Subcutaneous abdominal adipose tissue (tissue), 5 donors: ENCODE results near the gene PRMT7.

Experiments
- H3K27ac ChIP-seq: one replicate; pipeline ENCODE4 v1.7.0; 2013; ENCODE audit warnings: low read depth, mild to moderate bottlenecking, inconsistent platforms, low read length, moderate library complexity
- H3K27me3 ChIP-seq, 5 donors: one replicate each; pipeline ENCODE4 v1.7.0; 2013; ENCODE audit warnings: low read length in 5 of 5, inconsistent platforms in 1 of 5; ENCODE audit not compliant: control insufficient read depth in 5 of 5, insufficient read depth in 4 of 5
- H3K36me3 ChIP-seq, 5 donors: one replicate each; pipeline ENCODE4 v1.7.0; 2013; ENCODE audit warnings: low read length in 5 of 5; ENCODE audit not compliant: control insufficient read depth in 5 of 5, insufficient read depth in 5 of 5
- H3K4me1 ChIP-seq, 5 donors: one replicate each; pipeline ENCODE4 v1.7.0; 2013; ENCODE audit warnings: low read length in 5 of 5, mild to moderate bottlenecking in 3 of 5, moderate library complexity in 1 of 5; ENCODE audit not compliant: control insufficient read depth in 5 of 5, insufficient read depth in 5 of 5
- H3K4me3 ChIP-seq, 5 donors: one replicate each; pipeline ENCODE4 v1.7.0; 2013; ENCODE audit warnings: low read length in 5 of 5, low read depth in 1 of 5
- H3K9ac ChIP-seq, 5 donors: one replicate each; pipeline ENCODE4 v1.7.0; 2013; ENCODE audit warnings: low read length in 5 of 5, mild to moderate bottlenecking in 4 of 5, moderate library complexity in 3 of 5
- H3K9me3 ChIP-seq, 5 donors: one replicate each; pipeline ENCODE4 v1.7.0; 2013; ENCODE audit warnings: low read length in 5 of 5; ENCODE audit not compliant: control insufficient read depth in 5 of 5
- donor health status: healthy.
- donor health status: healthy.
- donor health status: healthy.
- donor health status: healthy.
- donor health status: healthy.

Gene PRMT7

GRCh38 chr16:68377667-68378393, 67.0 kb downstream of the PRMT7 start:
- peaks cover 0 to 23% (median 0%) of the 10 kb centered on the region in 5 donors for H3K4me1 ChIP-seq

DNA sequence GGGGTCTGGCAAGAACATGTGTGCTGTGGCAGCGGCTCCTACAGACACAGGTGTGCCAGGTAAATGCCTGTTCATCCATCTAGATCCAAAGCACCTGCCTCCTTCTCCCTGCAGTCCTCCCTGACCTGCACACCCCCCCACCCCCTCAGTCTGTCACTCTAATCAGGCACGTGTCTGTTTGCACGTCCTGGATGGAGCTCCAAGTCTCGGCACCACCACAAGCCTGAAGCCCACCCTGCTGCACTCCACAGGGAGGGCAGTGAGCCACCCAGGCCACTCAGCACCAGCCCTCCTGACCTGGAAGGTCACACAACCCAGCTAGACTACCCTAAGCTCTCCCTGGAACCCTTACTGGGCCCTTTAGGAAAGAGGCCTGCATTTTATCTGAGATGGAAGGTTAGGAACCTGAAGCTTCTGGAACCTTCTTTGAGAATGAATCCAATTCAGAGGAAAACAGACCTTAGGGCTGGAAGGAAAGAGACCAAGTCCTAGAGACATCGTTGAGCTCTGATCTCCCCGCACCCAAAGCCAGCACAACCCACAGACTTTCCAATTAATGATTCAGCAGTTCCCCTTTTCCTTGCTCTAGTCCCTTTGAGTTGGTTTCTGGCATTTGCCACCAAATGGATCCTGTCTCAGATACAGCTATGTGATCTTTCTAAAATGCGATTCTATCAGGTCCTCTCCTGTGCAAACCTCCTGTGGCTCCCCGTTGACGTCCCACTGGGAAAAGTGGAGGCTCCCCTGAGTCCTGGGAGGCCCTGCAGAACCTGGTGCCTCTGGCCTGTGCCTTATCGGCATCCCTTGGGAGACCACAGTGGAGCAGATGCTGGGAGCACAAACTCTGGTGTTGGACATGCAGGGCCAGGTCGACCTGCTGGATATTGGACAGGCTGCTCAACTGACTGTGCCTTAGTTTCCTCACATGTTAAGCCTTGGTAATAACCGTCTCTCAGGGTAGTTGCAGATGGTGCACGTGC, 67.9 kb downstream of the PRMT7 start:
- Histone ChIP-seq H3K4me1 (peaks cover 0 to 23% (median 0%) of the 10 kb centered on the region in 5 donors), H3K9ac (no peak overlapping the region), H3K27me3 (peaks cover 0 to 2% (median 0%) of the 10 kb centered on the region in 5 donors), H3K27ac (no peak overlapping the region), H3K9me3 (no peaks in the 10 kb centered on the region), H3K36me3 (no peaks in the 10 kb centered on the region), H3K4me3 (no peak overlapping the region)

More at GRCh38 chr16:68377667-68378393, 67.0 kb downstream of the PRMT7 start:
- no peak overlapping the region for H3K4me3 ChIP-seq
- H3K36me3 ChIP-seq = no peaks in the 10 kb centered on the region
- H3K9ac ChIP-seq = peak overlapping the region in 1 of 5 donors; percentile 17
- no peak overlapping the region for H3K27ac ChIP-seq
- H3K9me3 ChIP-seq = no peaks in the 10 kb centered on the region
- H3K27me3 ChIP-seq = peaks cover 0 to 5% (median 0%) of the 10 kb centered on the region in 5 donors

DNA sequence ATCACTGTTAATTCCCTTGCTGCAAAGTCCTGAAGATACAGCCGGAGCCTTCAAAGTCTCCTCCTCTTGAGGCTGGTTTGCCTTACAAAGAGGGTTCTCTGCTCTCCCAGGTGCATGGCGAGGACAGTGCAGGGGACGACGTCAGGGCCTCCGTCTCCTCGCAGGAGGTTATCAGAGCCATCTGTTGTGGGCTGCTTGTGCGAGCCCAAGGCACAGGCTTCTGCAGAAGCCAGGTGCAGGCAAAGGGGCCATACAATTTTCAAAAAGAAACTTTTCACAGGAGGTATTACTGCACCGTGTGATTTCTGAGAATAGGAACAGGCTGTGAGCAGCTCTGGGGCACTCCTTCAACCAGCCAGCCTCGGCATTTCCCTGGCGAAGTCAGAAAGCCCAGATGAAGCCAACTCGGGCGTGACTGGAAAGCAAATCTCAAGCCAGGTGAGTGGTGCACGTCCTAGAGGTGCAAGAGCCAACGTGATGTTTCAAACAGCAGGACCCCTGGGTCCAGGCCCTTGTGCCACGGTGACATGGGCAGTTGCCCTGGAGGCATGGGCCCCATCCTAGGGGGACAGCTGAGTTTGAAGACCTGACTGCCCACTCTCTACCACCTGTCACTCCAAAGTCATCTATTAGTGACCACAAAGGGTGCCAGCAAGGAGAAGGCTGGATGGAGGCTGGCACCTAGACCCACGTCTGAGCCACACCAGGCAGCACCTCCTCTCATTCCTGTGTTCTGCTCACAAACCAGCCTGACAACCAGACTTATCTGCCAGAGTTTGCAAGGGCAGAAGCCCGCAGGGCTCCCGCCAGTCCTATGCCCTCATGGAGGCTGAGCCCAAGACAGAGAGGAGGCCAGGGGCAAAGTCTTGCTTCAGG, 68.9 kb downstream of the PRMT7 start:
- Histone ChIP-seq H3K4me3 (no peak overlapping the region), H3K4me1 (peaks cover 0 to 23% (median 0%) of the 10 kb centered on the region in 5 donors), H3K9me3 (no peaks in the 10 kb centered on the region), H3K27me3 (peaks cover 0 to 2% (median 0%) of the 10 kb centered on the region in 5 donors), H3K27ac (no peak overlapping the region), H3K36me3 (no peaks in the 10 kb centered on the region), H3K9ac (no peak overlapping the region)

DNA sequence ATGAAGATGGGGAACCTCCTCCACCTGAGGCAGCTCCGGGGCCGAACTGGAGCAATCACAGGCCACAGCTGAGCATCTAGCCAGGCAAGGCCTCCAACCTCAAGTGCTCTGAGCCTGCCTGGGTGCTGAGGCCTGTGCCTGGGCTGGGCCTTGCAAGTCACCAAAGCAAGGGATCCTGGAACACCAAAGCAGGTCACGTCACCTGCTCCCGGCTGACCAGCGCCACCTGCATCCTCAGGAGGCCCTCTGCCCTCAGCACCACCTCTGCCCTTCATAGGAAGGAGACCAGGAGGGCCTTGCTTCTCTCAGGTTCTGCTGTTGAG, 69.5 kb downstream of the PRMT7 start:
- Histone ChIP-seq H3K36me3 (no peaks in the 10 kb centered on the region), H3K27ac (no peak overlapping the region), H3K9me3 (no peaks in the 10 kb centered on the region), H3K9ac (no peak overlapping the region), H3K4me1 (peaks cover 0 to 23% (median 0%) of the 10 kb centered on the region in 5 donors), H3K4me3 (no peak overlapping the region), H3K27me3 (no peaks in the 10 kb centered on the region)

DNA sequence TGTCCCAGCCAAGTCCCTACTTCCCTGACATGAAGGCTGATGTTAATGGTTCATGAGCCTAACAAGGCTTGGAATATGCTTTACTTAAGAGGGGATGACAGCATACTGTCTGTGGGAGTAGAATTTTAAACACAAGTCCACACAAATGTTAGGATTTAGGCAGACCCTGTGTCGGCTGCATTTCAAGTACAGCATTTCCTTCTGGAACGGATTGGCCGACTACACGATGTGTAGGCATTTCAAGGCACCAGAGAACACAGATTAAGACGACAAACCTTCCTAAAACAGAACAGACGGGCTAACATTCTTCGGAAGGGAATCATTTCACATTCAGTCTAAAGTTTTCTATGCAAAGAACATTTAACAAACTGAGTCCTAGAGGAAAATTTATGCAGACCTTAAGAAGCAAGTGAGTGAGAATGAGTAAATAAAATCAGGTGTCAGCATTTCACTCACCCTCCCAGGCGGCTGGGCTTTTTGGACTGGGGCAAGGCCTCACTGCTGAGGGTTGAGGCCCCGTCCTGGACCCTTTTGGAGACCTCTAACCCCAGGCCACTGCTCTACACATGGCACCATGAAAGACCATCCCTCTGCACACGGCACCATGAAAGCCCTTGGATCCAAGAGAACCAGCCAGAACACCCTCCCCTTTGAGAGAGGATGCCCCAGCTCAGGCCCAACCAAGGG, 70.0 kb downstream of the PRMT7 start:
- Histone ChIP-seq H3K36me3 (no peaks in the 10 kb centered on the region), H3K27ac (no peak overlapping the region), H3K9ac (no peak overlapping the region), H3K4me3 (no peak overlapping the region), H3K9me3 (no peaks in the 10 kb centered on the region), H3K27me3 (no peaks in the 10 kb centered on the region), H3K4me1 (peaks cover 0 to 23% (median 0%) of the 10 kb centered on the region in 5 donors)

DNA sequence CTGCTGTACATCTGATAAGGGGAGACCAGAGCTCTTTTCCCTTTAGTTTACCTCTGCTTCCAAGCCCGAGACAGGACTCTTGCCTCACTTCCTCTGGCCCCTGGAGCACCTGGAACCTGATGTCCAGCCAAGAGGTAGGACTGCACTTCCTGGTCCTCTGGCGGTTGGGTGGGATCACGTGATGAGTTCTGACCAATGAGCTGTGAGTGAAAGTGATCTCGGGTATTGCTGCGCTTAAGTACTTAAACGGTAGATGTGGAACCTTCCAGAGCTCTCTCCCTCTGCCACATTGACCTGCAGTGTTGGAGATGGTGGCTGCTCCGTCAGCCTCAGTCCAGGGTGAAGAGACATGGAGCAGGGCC, 70.5 kb downstream of the PRMT7 start:
- no peaks in the 10 kb centered on the region for H3K36me3 ChIP-seq
- no peak overlapping the region for H3K4me3 ChIP-seq
- H3K4me1 ChIP-seq = peaks cover 0 to 18% (median 0%) of the 10 kb centered on the region in 5 donors
- no peaks in the 10 kb centered on the region for H3K9me3 ChIP-seq
- H3K27ac ChIP-seq = no peak overlapping the region
- H3K9ac ChIP-seq = no peak overlapping the region
- H3K27me3 ChIP-seq = no peaks in the 10 kb centered on the region

DNA sequence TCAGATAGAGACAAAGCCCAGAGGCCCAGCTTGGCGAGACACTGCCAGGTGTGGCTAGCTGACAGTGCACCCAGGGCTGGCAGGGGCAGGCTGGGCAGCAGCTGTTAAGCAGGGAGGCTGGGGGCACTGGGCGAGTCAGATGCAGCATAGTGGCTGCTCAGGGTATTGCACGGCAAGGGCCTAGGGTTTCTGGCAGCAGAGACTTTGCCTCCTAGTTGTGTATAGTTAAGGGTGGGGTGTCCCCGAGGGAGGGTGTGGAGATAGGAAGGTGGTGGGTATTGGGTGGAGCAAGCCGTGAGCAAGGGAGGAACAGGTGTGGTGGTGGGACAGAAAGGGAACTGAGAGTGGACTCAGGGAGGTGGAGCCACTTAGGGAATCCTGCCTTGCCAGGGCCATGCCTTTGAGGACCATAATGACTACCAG, 71.5 kb downstream of the PRMT7 start:
- Histone ChIP-seq H3K9me3 (no peaks in the 10 kb centered on the region), H3K4me1 (peaks cover 0 to 13% (median 0%) of the 10 kb centered on the region in 5 donors), H3K27ac (no peak overlapping the region), H3K27me3 (no peaks in the 10 kb centered on the region), H3K4me3 (no peak overlapping the region), H3K36me3 (no peaks in the 10 kb centered on the region), H3K9ac (no peak overlapping the region)

DNA sequence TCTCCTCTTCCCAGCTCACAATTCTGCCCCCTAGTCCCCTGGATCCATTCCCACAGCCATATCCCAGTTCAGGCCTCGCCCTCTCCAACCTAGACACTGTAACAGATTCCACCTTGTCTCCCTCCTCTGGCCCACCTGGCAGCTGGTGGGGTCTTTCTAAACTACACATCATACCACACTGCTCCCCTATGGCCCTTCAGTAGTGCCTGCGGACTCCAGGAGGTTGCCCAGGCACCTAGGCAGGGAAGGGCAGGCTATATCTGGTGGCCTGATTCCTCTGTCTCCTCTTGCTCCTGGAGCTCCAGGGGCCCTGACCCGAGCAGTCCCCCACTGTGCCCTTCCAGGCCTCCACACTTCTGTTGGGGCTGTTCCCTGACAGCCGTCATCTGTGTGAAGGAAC, 73.0 kb downstream of the PRMT7 start:
- Histone ChIP-seq H3K9me3 (no peaks in the 10 kb centered on the region), H3K27me3 (no peaks in the 10 kb centered on the region), H3K9ac (no peak overlapping the region), H3K4me1 (peaks cover 0 to 5% (median 0%) of the 10 kb centered on the region in 5 donors), H3K4me3 (no peak overlapping the region), H3K27ac (no peak overlapping the region), H3K36me3 (no peaks in the 10 kb centered on the region)
